ENCODE data around the gene ASIC4. TPM values are rescaled to one million over a fixed set of nuclear protein-coding genes. Genes with fewer than 3 reads are reported as not detected.

ASIC4 gene
- total RNA-seq, 1 experiment from 2014 or later, result 0.11 TPM

GRCh38 chr2:219567131-219567530 is 52.8 kb downstream of the ASIC4 start:
- Histone ChIP-seq H3K79me2 (ENCODE audit: low read length) (peaks cover 20% of the 10 kb centered on the region), H3K9me2 (replicated peaks; ENCODE audit: low read length) (no peaks in the 10 kb centered on the region), H4K20me1 (ENCODE audit: low read length) (no peaks in the 10 kb centered on the region), H3K4me3 (ENCODE audit: low read length) (no peak overlapping the region), H3K4me2 (ENCODE audit: low read length) (no peak overlapping the region), H3K27ac (ENCODE audit: low read length) (no peak overlapping the region), H3K27me3 (ENCODE audit: low read length) (no peaks in the 10 kb centered on the region), H3F3A (ENCODE audit: low read length, unreplicated experiment) (no peaks in the 10 kb centered on the region), H3K4me1 (ENCODE audit: insufficient read depth, low read length) (peaks cover 19% of the 10 kb centered on the region), H3K9me3 (ENCODE audit: low read length) (no peaks in the 10 kb centered on the region), H3K36me3 (ENCODE audit: low read depth, low read length) (no peaks in the 10 kb centered on the region; the same call in 1 of the 2 replicates), H2AFZ (ENCODE audit: low read length) (no peak overlapping the region), H3K9ac (ENCODE audit: low read length) (no peak overlapping the region)
- TF ChIP-seq EZH2phosphoT487 (IDR thresholded peaks at IDR 0.05; ENCODE audit: borderline replicate concordance, low read length) (no peak), EZH2 (IDR thresholded peaks at IDR 0.05; ENCODE audit: low read length, unreplicated experiment) (no peak)
- TF ChIP-seq, protein P1, sequence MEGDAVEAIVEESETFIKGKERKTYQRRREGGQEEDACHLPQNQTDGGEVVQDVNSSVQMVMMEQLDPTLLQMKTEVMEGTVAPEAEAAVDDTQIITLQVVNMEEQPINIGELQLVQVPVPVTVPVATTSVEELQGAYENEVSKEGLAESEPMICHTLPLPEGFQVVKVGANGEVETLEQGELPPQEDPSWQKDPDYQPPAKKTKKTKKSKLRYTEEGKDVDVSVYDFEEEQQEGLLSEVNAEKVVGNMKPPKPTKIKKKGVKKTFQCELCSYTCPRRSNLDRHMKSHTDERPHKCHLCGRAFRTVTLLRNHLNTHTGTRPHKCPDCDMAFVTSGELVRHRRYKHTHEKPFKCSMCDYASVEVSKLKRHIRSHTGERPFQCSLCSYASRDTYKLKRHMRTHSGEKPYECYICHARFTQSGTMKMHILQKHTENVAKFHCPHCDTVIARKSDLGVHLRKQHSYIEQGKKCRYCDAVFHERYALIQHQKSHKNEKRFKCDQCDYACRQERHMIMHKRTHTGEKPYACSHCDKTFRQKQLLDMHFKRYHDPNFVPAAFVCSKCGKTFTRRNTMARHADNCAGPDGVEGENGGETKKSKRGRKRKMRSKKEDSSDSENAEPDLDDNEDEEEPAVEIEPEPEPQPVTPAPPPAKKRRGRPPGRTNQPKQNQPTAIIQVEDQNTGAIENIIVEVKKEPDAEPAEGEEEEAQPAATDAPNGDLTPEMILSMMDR (conservative IDR thresholded peaks at IDR 0.05; ENCODE audit: low read depth, low read length), result no peak
- ATAC-seq (no peak), DNase-seq (no peak)
- BruUV-seq (replicated peaks), result no TSS peak
- ChIA-PET CTCF (no interaction called here), POLR2A (ENCODE audit: unreplicated experiment) (no interaction called here)
- intact Hi-C loops (cut with micrococcal nuclease), result no loop called here

- Histone ChIP-seq H3K9ac (ENCODE audit: low read length) (no peak overlapping the region), H3K4me3 (ENCODE audit: low read length) (no peak overlapping the region), H2AFZ (ENCODE audit: low read length) (no peak overlapping the region), H3K27me3 (ENCODE audit: low read length) (no peaks in the 10 kb centered on the region), H4K20me1 (ENCODE audit: low read length) (no peaks in the 10 kb centered on the region), H3F3A (ENCODE audit: low read length, unreplicated experiment) (no peaks in the 10 kb centered on the region), H3K27ac (ENCODE audit: low read length) (no peak overlapping the region), H3K4me2 (ENCODE audit: low read length) (no peak overlapping the region), H3K36me3 (ENCODE audit: low read depth, low read length) (no peaks in the 10 kb centered on the region; the same call in 1 of the 2 replicates), H3K79me2 (ENCODE audit: low read length) (peaks cover 20% of the 10 kb centered on the region), H3K9me2 (replicated peaks; ENCODE audit: low read length) (no peaks in the 10 kb centered on the region), H3K9me3 (ENCODE audit: low read length) (no peaks in the 10 kb centered on the region), H3K4me1 (ENCODE audit: insufficient read depth, low read length) (peaks cover 24% of the 10 kb centered on the region)
- ChIA-PET POLR2A (ENCODE audit: unreplicated experiment) (no interaction called here), CTCF (no interaction called here)
- no TSS peak for BruUV-seq (replicated peaks)
- DNase-seq (no peak), ATAC-seq (no peak)
- TF ChIP-seq, protein P1 (conservative IDR thresholded peaks at IDR 0.05; ENCODE audit: low read depth, low read length), result no peak
- TF ChIP-seq EZH2 (IDR thresholded peaks at IDR 0.05; ENCODE audit: low read length, unreplicated experiment) (no peak), EZH2phosphoT487 (IDR thresholded peaks at IDR 0.05; ENCODE audit: borderline replicate concordance, low read length) (no peak)
- intact Hi-C loops (cut with micrococcal nuclease), result no loop called here
Observed at GRCh38 chr2:219567791-219568361, 53.6 kb downstream of the ASIC4 start.

DNA sequence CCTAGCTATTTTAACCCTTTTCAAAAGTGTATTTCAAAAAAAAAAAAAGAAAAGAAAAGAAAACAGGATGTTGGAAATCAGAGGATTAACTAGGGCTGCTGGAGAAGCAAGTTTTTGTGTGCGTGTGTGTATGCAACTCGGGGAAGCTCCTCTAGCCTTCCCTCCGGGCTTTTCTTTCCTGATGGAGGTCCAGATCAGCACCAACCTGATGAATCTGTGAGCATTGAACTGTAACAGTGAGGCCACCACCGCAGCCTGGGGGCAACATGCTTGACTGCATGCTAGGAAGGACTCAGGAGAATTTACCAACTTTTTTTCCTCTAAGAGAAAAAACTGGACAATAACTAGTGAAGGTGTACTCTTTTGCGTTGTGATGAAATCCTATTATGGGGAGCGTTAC is 54.8 kb downstream of the ASIC4 start:
- H3F3A ChIP-seq (ENCODE audit: low read length, unreplicated experiment), result no peaks in the 10 kb centered on the region
- H3K9me2 ChIP-seq (replicated peaks; ENCODE audit: low read length), result no peaks in the 10 kb centered on the region
- H4K20me1 ChIP-seq (ENCODE audit: low read length), result no peaks in the 10 kb centered on the region
- no peak for DNase-seq
- no TSS peak for BruUV-seq (replicated peaks)
- TF ChIP-seq EZH2 (IDR thresholded peaks at IDR 0.05; ENCODE audit: low read length, unreplicated experiment), result no peak
- no peak for TF ChIP-seq EZH2phosphoT487 (IDR thresholded peaks at IDR 0.05; ENCODE audit: borderline replicate concordance, low read length)
- TF ChIP-seq, protein P1 (conservative IDR thresholded peaks at IDR 0.05; ENCODE audit: low read depth, low read length), result no peak
- no peaks in the 10 kb centered on the region for H3K27me3 ChIP-seq (ENCODE audit: low read length)
- H3K9me3 ChIP-seq (ENCODE audit: low read length), result no peaks in the 10 kb centered on the region
- H3K9ac ChIP-seq (ENCODE audit: low read length), result no peak overlapping the region
- ChIA-PET POLR2A (ENCODE audit: unreplicated experiment) (no interaction called here), CTCF (no interaction called here)
- no peaks in the 10 kb centered on the region; the same call in 1 of the 2 replicates for H3K36me3 ChIP-seq (ENCODE audit: low read depth, low read length)
- intact Hi-C loops (cut with micrococcal nuclease), result no loop called here
- no peak for ATAC-seq
- H3K4me2 ChIP-seq (ENCODE audit: low read length), result peak overlapping the region; percentile 86; the same call in 1 of the 2 replicates
- H3K79me2 ChIP-seq (ENCODE audit: low read length), result peaks cover 20% of the 10 kb centered on the region
- H3K27ac ChIP-seq (ENCODE audit: low read length), result no peak overlapping the region
- H3K4me3 ChIP-seq (ENCODE audit: low read length), result no peak overlapping the region
- no peak overlapping the region for H2AFZ ChIP-seq (ENCODE audit: low read length)
- peaks cover 24% of the 10 kb centered on the region for H3K4me1 ChIP-seq (ENCODE audit: insufficient read depth, low read length)

Data from PC-3 (cell line).